SW 1271 (cell line): Measurements from ENCODE around the gene ASTL.

ENCODE experiments used
- DNase-seq, 2 experiments: peaks; one replicate each; lab custom pipeline; 2025; lab: John Stamatoyannopoulos, UW

The ASTL gene

DNA sequence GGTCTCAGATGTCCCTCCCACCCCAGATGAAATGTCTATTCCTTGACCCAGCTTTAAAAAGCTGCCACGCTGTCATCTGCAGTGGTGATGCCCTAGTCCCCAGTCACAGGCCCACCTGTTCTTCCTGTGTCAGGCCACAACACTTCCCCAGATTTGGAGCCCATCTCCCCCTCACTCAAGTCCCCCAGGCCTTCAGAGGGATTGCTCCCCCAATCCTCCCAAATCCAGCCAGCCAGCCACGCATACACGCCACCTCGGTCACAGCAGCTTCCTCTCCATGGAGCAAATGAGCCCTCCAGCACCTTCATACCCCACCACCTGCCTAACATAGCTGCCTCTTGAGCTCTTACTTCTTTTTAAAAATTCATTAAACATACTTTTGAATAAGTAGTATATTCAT, 7.8 kb downstream of the ASTL start:
- DNase-seq, result no peak

DNA sequence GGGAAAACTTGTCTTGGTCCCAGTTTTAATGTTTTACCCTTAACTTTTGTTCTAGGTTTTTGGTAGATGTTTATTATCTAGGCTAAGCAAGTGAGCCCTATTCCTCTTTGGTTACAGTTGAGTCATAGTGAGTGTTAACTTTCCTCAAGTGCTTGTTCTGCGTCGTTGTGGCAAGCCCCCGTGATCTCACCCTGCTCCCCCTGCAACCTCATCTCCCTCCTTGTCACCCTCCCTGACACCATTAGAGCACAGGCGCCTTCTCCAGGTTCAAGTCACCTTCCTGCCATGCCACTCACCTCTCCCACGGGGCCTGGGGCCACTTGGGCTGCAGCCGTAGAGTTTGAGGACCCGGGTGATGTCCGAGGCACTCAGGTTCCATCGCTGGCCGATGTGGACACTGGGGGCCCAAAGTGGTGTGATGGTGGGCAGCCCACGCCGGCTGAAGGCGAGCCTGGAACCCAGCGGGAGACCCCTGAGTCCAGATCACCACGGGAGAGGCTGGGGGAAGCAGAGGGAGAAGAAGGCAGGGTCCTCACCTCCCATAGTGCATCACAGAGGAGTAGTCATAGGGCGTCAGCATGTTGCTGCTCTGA, 8.7 kb downstream of the ASTL start:
- DNase-seq, result no peak

DNA sequence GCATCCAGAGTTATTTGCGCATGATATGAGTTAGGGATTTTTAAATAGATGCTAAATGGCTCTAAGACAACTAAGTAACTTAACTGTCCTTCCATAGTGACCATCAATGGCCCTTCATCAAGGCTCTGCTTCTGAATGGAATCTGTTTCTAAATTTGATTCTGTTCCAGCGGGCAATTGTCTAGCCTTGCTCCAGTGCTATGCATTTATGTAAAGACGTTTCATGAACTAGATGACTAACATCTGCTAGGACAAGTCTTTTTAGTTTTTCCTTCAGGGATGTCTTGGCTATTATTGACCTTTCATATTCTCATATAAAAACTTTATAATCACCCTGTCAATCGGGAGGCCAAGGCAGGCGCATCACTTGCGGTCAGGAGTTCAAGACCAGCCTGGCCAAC, 9.8 kb downstream of the ASTL start:
- DNase-seq, result no peak

DNA sequence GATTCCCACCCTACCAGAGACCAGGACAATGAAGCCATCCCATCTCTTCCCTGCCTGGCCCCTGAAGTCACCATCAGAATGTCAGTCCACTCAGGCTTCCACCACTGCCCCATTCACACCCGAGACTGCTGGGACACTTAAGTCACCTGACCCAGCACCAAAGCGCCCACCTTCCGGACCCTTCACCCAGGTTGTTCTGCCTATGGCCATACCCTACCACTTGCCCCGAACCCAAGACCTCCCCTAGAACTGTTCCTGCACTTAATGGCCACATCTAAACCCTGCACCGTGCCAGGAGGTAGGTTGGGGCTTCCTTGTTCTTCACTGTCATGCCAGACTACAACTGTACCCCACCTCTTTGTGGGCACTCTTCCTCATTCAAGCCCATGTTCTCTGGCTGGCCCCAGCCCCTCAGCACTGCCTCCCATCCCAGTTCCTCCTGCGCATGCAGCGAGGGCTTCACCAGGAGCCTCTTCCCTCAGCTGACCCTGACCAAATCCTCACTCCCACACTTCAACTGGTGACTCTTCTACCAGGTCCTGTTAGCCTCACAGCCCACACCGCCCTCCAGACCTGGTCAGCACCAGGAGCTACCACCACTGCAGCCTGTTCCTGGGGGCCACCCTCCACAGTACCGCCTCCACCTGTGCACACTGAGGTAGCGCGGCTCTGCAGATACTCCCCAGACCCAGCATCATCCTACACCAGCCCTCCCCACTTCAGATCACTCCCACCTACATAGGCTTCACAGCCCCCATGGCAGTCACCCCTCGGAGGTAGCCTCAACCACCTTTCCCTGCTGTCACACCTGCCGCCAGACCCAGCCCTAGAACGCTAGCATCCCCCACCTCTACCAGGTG, 13.7 kb downstream of the ASTL start:
- DNase-seq, result no peak

DNA sequence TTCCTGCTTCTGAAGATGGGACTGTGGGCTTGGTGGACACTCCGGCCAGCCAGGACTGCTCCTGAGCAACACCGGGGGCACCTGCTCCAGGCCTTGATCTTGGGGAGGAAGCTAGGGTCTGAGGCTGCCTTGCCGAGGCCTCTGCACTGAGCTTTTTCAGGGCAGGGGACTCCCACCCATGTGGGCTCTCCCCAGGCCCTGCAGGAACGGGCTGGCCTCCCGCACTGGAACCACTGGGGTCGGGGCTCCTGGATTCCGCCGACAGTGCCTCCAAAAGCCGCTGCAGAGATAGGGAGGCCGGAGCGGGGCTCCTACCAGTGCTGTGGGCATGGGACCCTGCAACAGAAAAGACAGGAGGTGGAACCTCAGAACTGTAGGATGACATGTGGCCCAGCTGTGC, 14.4 kb downstream of the ASTL start:
- no peak for DNase-seq

DNA sequence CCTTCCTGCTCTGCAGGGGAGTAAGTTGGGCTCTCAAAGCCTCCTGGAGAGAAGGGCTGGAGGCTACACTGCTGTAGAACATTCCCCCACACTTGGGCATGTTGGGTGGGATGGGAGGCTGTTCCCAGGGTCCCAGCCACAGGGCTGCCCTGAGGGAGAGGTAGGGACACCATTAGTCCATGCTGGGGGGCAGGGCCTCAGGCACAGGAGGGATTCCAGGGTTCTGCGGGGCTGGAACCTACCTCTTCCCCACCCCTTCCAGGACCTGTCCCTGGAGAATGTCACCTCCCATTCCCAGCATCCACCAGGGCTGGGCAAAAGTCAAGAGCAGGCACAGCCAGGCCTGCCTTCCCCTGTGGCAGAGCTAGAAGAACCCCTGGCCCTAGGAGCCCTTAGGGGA, 15.0 kb downstream of the ASTL start:
- DNase-seq, result no peak

DNA sequence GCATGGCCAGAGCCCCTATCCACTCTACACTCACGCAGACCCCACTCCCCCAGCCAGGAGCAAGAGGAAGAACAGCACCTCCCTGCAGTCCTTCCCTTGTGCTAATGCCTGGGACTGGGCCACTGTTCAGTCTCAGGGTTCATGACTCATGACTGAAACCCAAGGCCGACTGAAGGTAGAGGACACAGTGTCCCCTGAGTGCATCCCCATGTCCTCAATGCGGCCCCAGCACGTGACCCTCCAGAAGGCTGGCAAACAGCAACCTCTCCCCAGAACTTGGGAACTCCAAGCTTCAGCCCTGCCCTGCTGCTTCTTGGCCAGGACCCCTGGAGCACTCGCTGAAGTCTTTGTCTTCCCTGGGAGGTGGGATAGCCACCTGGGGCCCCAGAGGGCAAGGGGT, 15.9 kb downstream of the ASTL start:
- no peak for DNase-seq

DNA sequence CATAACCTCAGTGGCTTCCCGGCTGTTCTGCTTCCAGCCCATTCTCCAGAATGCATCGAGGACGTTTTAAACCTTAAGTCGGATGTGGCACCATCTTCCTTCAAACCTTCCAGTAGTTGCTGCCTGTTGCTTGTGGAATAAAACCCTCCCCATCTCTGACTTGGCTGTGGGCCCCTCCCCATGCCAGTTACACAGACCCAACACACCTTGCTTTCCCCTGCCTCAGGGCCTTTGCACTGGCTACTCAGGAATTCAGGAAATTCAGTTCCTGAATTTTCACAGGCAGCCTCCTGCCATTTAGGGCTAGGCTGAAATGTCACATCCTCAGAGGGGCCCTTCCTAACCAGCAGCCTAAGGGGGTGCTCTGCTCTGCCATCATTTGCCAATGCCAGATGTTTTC, 16.9 kb downstream of the ASTL start:
- DNase-seq, result no peak

DNA sequence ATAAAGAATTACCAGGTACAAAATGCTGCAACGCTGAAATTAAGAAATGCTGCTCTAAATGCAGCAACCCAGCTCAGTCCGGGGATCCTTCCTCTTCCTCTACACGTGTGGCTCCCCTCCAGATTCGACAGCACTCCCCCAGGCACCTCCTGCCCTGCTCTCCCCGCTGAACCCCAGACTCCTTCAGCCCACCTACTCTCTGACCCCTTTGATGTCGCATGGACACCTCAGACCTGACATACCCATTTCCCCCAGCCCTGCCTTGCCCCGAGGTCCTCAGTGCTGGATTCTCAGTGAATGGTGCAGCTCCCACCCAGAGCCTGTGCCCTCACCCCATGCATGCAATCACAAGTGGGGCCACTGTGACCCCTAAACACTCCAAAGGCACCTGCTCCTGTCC, 17.3 kb downstream of the ASTL start:
- DNase-seq, result no peak

- DNase-seq, result no peak
Measured at GRCh38 chr2:96120091-96120720, 18.1 kb downstream of the ASTL start.

- no peak for DNase-seq
Measured at GRCh38 chr2:96119389-96119751, 18.9 kb downstream of the ASTL start.

- no peak for DNase-seq
Measured at GRCh38 chr2:96118698-96119388, 19.5 kb downstream of the ASTL start.

DNA sequence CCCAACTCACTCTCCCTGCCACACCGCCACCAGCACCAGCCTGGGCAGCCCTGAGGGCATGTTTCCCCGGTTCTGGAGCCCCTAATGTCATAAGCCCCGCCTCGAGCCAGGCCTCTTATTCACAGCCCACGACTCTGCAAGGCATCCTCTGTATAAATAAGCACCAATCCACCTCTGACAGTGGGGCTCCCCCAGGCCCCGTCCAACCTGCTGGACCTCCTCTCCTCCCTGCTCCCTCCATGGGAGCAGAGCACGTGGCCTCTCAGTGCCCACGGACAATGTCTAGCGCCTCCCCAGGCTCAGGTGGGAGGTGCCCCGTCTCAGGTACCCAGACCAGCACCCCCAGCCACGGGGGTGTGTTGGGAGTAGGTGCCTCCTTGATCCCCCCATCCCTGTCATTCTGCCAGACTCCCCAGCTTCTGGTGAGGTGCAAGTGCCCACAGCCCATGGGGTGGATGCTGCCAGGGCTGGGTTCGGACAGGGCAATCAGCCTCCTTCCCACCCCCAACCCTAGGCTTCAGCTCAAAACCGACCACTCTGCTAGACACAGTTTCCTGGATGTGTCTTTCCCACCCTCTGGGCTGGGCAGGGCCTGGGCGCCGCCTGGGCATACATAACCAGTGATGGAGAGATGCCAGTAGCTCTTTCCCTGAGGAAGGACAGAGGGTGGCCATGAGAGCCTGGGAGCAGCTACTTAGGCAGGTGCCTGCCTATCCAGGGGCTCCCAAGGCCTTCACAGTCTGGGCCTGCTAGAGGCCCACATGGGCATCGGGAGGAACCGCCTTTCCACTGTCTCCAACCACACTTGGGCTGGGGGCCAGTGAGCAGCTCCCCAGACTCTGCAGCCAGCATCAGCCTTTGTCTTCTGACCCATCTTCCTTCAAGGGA, 20.4 kb downstream of the ASTL start:
- no peak for DNase-seq

GRCh38 chr2:96116879-96117533, 21.3 kb downstream of the ASTL start:
- no peak for DNase-seq

GRCh38 chr2:96116424-96116878, 21.9 kb downstream of the ASTL start, which contains the start of gene ADRA2B:
TSS of gene ADRA2B (minus strand) at chr2:96116571. CDS start at chr2:96116149, 422 bp downstream.
- DNase-seq, result peak in 1 of 2 experiments; percentile 20

DNA sequence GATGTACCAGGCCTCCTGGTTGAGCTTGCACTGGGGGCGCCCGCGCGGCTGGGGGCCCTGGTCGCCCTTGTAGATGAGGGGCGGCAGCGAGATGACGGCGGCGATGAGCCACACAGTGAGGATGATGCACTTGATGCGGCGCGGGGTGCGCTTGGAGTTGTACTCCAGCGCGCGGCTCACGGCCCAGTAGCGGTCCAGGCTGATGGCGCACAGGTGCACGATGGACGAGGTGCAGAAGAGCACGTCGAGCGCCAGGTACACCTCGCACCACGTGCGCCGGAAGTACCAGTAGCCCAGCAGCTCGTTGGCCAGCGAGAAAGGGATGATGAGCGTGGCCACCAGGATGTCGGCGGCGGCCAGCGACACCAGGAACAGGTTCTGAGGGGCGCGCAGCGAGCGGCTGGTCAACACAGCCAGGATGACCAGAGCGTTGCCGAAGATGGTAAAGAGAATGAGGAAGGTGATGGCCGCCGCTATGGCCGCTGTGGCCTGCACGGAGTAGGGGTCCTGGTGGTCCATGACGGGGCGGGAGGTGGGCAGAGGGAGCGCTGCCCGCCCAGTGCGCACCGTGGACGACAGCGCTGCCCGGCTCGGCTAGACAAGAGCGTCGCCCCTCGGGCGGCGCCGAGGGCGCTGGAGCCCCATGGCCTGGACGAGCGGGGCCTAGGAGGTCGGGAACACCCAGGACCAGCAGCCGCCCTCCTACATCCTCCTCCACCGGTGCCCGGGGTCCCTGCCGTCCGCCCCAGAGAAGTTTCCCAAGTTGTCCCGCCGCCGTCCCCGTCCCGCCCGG, 22.5 kb downstream of the ASTL start:
- no peak for DNase-seq

DNA sequence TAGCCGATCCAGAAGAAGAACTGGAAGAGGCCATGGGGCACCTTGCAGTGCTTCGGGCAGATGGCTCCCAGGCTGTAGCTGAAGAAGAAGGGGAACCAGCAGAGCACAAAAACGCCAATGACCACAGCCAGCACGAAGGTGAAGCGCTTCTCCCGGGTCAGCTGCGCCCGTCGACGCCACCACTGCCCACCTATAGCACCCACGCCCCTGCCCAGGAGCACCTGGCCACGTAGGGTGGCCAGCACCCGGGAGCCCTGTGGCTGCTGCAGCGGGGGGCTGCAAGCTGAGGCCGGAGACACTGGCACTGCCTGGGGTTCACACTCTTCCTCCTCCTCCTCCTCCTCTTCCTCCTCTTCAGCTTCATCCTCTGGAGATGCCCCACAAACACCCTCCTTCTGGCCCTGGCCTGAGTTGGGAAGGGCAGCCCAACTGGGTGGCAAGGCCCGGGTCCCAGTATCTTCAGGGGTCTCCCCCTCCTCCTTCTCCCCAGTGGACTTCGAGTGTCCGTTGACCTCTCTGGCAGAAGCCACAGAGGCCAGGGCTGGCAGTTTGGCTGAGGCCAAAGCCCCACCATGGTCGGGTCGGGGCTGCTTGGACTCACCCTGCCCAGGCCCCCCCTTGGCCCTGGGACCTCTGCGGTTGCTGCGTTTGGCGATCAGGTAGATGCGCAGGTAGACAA, 23.3 kb downstream of the ASTL start:
- DNase-seq, result no peak

DNA sequence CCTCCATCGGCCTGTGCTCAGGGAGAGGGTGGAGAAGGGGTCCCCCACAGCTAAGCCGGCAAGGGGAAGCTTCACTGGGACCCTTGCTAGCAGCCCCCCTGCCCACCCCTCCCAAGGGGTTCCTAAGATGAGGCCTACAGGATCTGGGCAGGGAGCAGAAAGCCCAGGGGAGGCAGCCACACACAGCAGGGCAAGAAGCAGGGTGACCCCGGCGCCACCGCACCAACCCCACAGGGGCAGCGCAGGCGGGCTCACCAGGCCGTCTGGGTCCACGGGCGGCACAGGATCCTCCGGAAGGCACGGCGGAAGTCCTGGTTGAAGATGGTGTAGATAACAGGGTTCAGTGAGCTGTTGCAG, 23.8 kb downstream of the ASTL start:
- DNase-seq, result no peak

DNA sequence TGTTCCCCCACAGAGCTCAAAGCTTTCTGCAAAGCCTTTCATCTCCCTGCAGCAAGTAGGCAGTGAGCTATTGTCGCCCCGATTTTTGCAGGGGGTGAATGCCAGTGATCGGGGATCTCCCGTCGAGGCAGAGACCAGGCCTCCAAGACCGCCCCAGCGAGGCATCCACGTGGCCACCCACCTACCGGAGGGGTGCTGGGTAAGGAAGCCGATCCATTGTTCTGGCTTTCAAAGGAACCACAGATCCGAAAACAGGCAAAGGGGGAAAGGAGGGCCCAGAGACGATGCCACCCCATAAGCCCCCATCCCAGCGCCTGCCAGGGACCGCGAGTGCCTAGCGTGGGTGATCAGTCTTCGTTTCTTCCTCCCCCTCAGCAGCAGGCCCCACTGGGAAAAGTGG, 24.4 kb downstream of the ASTL start:
- no peak for DNase-seq

DNA sequence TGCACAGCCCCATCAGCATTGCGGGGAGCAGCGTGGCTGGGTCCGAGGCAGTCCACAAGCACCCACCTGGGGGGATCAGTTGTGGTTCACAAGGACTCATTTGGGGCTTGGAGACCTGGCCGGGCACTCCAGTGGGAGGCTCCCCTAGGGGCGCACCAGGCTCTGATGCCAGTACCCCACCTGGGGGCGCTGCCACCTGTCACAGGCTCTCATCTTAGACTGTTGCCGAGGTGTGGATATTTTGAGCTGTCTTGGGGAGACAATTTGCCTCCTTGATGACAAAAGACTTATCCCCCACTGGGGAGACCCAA, 25.0 kb downstream of the ASTL start:
- no peak for DNase-seq
